Prostate gland (tissue), 2 donors: ENCODE data around the gene IL17RD.

Experiments used
- CTCF ChIP-seq, 4 experiments: fragments of 200-600 bp in 2 of 4; fragments of 450-650 bp in 2 of 4; sonication (generic) in 2 of 4; IDR thresholded peaks; 1 replicate in 3 of 4; 2 replicates in 1 of 4; pipeline ENCODE4 v1.5.1; 2016 to 2019; ENCODE audit warnings: antibody characterized with exemption in 4 of 4, mild to moderate bottlenecking in 2 of 4, moderate library complexity in 2 of 4
- POLR2A ChIP-seq: fragments of 450-650 bp; IDR thresholded peaks from one replicate; pipeline ENCODE4 v1.6.1; 2016; ENCODE audit warnings: antibody characterized with exemption, mild to moderate bottlenecking
- POLR2AphosphoS5 ChIP-seq: sonication (generic); formaldehyde crosslinking; IDR thresholded peaks from one replicate; pipeline ENCODE4 v1.6.1; 2017; ENCODE audit warnings: antibody characterized with exemption

DNA sequence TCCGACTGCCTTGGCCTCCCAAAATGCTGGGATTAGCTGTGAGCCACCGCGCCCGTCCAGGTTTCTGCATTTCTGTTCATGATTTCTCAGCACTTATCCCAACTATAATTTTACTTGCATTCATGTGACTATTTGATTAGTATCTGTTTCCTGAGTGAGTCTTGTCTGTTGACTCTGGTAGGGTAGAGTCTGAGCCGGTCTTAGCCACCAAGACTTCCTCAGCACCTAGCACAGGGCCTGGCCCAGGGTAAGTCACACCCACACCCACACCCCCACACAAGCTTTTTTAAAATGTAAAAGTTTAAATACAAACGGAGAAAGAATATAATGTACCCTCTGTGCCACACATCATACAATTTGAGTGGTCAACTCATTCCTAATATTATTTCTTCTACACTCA lies 107.8 kb downstream of the IL17RD start:
- TF ChIP-seq CTCF (IDR thresholded peaks at IDR 0.05) (no peak), POLR2A (no peak), POLR2AphosphoS5 (no peak)
